IPS-20b (cell line): ENCODE data around the gene FOXE1.

ENCODE experiments used
- H3K27ac ChIP-seq: one replicate; pipeline ENCODE4 v1.5.1; 2013; ENCODE audit warnings: low read length
- H3K27me3 ChIP-seq: 2 replicates; pipeline ENCODE4 v1.6.1; 2013; ENCODE audit warnings: mild to moderate bottlenecking, low read length, inconsistent platforms; ENCODE audit not compliant: insufficient read depth
- H3K36me3 ChIP-seq: 2 replicates; pipeline ENCODE4 v1.6.1; 2013; ENCODE audit warnings: low read depth, mild to moderate bottlenecking, inconsistent platforms, low read length, moderate library complexity; ENCODE audit not compliant: insufficient read depth
- H3K4me1 ChIP-seq: 2 replicates; pipeline ENCODE4 v1.6.1; 2013; ENCODE audit warnings: mild to moderate bottlenecking, control low read depth, inconsistent platforms, low read length, moderate library complexity; ENCODE audit not compliant: insufficient read depth
- H3K4me3 ChIP-seq: 2 replicates; pipeline ENCODE4 v1.5.1; 2013; ENCODE audit warnings: mild to moderate bottlenecking, low read length, inconsistent platforms
- H3K9ac ChIP-seq: 2 replicates; pipeline ENCODE4 v1.6.1; 2013; ENCODE audit warnings: low read depth, mild to moderate bottlenecking, inconsistent platforms, low read length, moderate library complexity
- H3K9me3 ChIP-seq: 2 replicates; pipeline ENCODE4 v1.6.1; 2013; ENCODE audit warnings: mild to moderate bottlenecking, low read depth, low read length, inconsistent platforms; ENCODE audit not compliant: insufficient read depth

Gene FOXE1

GRCh38 chr9:97849980-97850379, 3.0 kb upstream of the FOXE1 start:
- Histone ChIP-seq H3K27ac (no peak overlapping the region), H3K4me3 (no peak overlapping the region), H3K9ac (no peak overlapping the region), H3K36me3 (no peaks in the 10 kb centered on the region), H3K9me3 (peaks cover 11% of the 10 kb centered on the region; the same call in 1 of the 2 replicates), H3K4me1 (0 out of 2 replicates have a peak, but pooled peaks cover 2% of the 10 kb centered on the region), H3K27me3 (peaks cover 100% of the 10 kb centered on the region)

GRCh38 chr9:97850746-97851445, 2.1 kb upstream of the FOXE1 start:
- no peak overlapping the region for H3K9ac ChIP-seq
- H3K27me3 ChIP-seq = peaks cover 100% of the 10 kb centered on the region
- no peaks in the 10 kb centered on the region for H3K36me3 ChIP-seq
- H3K9me3 ChIP-seq = peaks cover 15% of the 10 kb centered on the region; the same call in 1 of the 2 replicates
- H3K27ac ChIP-seq = no peak overlapping the region
- H3K4me1 ChIP-seq = 0 out of 2 replicates have a peak, but pooled peaks cover 2% of the 10 kb centered on the region
- H3K4me3 ChIP-seq = no peak overlapping the region

GRCh38 chr9:97851446-97851883, 1.6 kb upstream of the FOXE1 start:
- Histone ChIP-seq H3K4me1 (0 out of 2 replicates have a peak, but pooled peaks cover 2% of the 10 kb centered on the region), H3K9me3 (peaks cover 17% of the 10 kb centered on the region; the same call in 1 of the 2 replicates), H3K4me3 (no peak overlapping the region), H3K27me3 (peaks cover 100% of the 10 kb centered on the region), H3K9ac (no peak overlapping the region), H3K27ac (no peak overlapping the region), H3K36me3 (no peaks in the 10 kb centered on the region)

GRCh38 chr9:97852001-97852398, 1.0 kb upstream of the FOXE1 start:
- H3K4me1 ChIP-seq = 0 out of 2 replicates have a peak, but pooled peaks cover 2% of the 10 kb centered on the region
- peaks cover 17% of the 10 kb centered on the region; the same call in 1 of the 2 replicates for H3K9me3 ChIP-seq
- peaks cover 100% of the 10 kb centered on the region for H3K27me3 ChIP-seq
- peak overlapping the region; percentile 40; the same call in 1 of the 2 replicates for H3K4me3 ChIP-seq
- H3K9ac ChIP-seq = no peak overlapping the region
- no peaks in the 10 kb centered on the region for H3K36me3 ChIP-seq
- H3K27ac ChIP-seq = no peak overlapping the region

- Histone ChIP-seq H3K27ac (no peak overlapping the region), H3K4me3 (peak overlapping the region; percentile 40; the same call in 1 of the 2 replicates), H3K36me3 (no peaks in the 10 kb centered on the region), H3K9me3 (peaks cover 17% of the 10 kb centered on the region; the same call in 1 of the 2 replicates), H3K4me1 (0 out of 2 replicates have a peak, but pooled peaks cover 4% of the 10 kb centered on the region), H3K9ac (no peak overlapping the region), H3K27me3 (peaks cover 100% of the 10 kb centered on the region)
Observed at GRCh38 chr9:97852399-97853055, 499 bp upstream of the FOXE1 start.

- Histone ChIP-seq H3K4me3 (peak overlapping the region; percentile 40; the same call in 1 of the 2 replicates), H3K36me3 (no peaks in the 10 kb centered on the region), H3K9ac (no peak overlapping the region), H3K27ac (no peak overlapping the region), H3K4me1 (peaks cover 7% of the 10 kb centered on the region; the same call in 1 of the 2 replicates), H3K9me3 (peaks cover 17% of the 10 kb centered on the region; the same call in 1 of the 2 replicates), H3K27me3 (peaks cover 100% of the 10 kb centered on the region)
Observed at GRCh38 chr9:97853844-97854695, 1.0 kb downstream of the FOXE1 start.

GRCh38 chr9:97854696-97855485, 1.9 kb downstream of the FOXE1 start:
- Histone ChIP-seq H3K4me1 (peaks cover 7% of the 10 kb centered on the region; the same call in 1 of the 2 replicates), H3K27me3 (peaks cover 100% of the 10 kb centered on the region), H3K9me3 (peaks cover 17% of the 10 kb centered on the region; the same call in 1 of the 2 replicates), H3K36me3 (no peaks in the 10 kb centered on the region), H3K9ac (no peak overlapping the region), H3K4me3 (no peak overlapping the region), H3K27ac (no peak overlapping the region)

- H3K4me1 ChIP-seq = peaks cover 7% of the 10 kb centered on the region; the same call in 1 of the 2 replicates
- no peak overlapping the region for H3K9ac ChIP-seq
- no peaks in the 10 kb centered on the region for H3K36me3 ChIP-seq
- H3K27me3 ChIP-seq = peaks cover 100% of the 10 kb centered on the region
- H3K27ac ChIP-seq = no peak overlapping the region
- peaks cover 12% of the 10 kb centered on the region; the same call in 1 of the 2 replicates for H3K9me3 ChIP-seq
- H3K4me3 ChIP-seq = no peak overlapping the region
Observed at GRCh38 chr9:97855486-97855875, 2.5 kb downstream of the FOXE1 start.

GRCh38 chr9:97855899-97856298, 2.9 kb downstream of the FOXE1 start:
- peaks cover 7% of the 10 kb centered on the region; the same call in 1 of the 2 replicates for H3K4me1 ChIP-seq
- H3K36me3 ChIP-seq = no peaks in the 10 kb centered on the region
- H3K4me3 ChIP-seq = no peak overlapping the region
- no peak overlapping the region for H3K9ac ChIP-seq
- peaks cover 8% of the 10 kb centered on the region; the same call in 1 of the 2 replicates for H3K9me3 ChIP-seq
- H3K27me3 ChIP-seq = peaks cover 100% of the 10 kb centered on the region
- no peak overlapping the region for H3K27ac ChIP-seq

GRCh38 chr9:97856857-97857605, 4.0 kb downstream of the FOXE1 start:
- Histone ChIP-seq H3K9ac (no peak overlapping the region), H3K27ac (no peak overlapping the region), H3K4me3 (no peak overlapping the region), H3K27me3 (peaks cover 100% of the 10 kb centered on the region), H3K36me3 (no peaks in the 10 kb centered on the region), H3K9me3 (peaks cover 5% of the 10 kb centered on the region; the same call in 1 of the 2 replicates), H3K4me1 (peaks cover 7% of the 10 kb centered on the region; the same call in 1 of the 2 replicates)
